ENCODE results near the gene MMP21.

DNA sequence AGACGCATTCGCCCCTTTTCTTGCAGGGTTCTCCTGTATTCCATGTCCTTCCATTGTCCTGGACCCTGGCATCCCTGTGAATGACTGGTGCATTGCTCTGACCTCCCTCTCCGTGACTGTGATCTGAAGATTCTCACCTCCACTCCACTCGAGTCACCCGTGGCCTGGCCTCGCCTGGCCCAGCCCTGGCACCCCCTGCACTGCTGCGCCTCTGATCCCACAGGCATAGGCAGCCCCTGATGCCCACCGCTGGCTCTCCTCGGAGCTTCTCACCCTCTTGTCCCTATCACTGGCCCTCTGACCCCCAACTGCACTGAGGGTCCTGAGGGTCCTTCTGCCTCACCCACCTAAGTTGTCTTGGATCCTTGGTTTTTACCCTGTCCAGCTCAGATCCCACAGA, 2.2 kb upstream of the MMP21 start:
- TF ChIP-seq EZH2 (IDR thresholded peaks at IDR 0.05; ENCODE audit: low read length, missing control alignments) = no peak
- TF ChIP-seq CTCF (conservative IDR thresholded peaks at IDR 0.05 in 1 of 2, IDR thresholded peaks at IDR 0.05 in 1 of 2; ENCODE audit: low read depth in 1 of 2, low read length in 2 of 2) = no peak
